GM21528 (cell line): Measurements from ENCODE around the gene KCNH1.

Experiments used
- ATAC-seq: cut with Tn5 transposase; IDR thresholded peaks from one replicate; pipeline ENCODE4 v1.9.1; 2021; ENCODE audit warnings: mild to moderate bottlenecking, moderate library complexity; ENCODE audit not compliant: unreplicated experiment, low FRiP score

The KCNH1 gene

DNA sequence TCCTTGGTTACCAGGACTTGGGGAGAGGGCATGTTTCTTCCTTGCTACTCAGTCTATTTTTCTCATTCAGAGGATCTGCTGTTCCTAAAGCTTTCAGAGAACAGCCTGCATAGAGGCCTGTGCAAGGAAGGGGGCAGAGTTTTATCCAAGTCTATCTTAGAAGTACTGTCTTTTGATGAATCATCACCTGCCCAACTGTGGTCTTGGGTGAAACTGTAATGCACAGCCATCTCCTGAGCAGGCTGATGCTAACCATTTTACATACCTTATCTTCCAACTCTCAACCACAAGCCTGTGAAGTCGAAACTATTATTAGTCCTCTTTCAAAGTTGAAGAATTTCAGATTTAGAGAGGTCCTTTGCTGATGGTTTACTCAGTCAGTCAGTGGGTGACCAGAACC lies 437.2 kb downstream of the KCNH1 start:
- ATAC-seq: peak; percentile 96

GRCh38 chr1:210695026-210695425 lies 438.9 kb downstream of the KCNH1 start:
- no peak for ATAC-seq

GRCh38 chr1:210692796-210693195 lies 441.2 kb downstream of the KCNH1 start:
- ATAC-seq: no peak

DNA sequence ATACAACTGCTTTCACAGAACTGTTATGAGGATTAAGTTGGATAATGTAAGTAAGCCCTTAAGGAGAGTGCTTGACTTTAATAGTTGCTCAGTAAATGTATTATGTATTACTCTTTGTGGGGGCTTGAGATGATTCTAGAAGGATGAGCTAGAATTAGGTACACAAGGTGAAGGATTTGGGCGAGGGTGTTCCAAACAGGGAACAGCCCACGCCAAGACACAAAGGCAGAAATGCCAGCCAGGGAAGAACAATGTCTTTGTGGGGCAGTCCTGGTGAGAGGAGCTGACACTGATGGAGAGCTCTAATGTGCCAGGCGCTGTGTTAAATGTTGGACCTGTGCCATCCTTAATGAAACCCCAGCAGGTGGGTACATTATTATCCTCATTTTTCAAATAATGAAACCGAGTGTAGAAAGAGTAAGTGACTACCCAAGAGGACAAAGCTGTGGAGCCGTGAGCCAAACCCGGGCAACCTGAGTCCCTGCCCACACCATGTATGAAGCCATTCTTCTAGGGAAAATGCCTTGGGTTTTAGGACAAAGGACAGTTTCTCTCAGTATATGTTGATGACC lies 442.8 kb downstream of the KCNH1 start:
- ATAC-seq: no peak

GRCh38 chr1:210690236-210690635 lies 443.7 kb downstream of the KCNH1 start:
- ATAC-seq: no peak

DNA sequence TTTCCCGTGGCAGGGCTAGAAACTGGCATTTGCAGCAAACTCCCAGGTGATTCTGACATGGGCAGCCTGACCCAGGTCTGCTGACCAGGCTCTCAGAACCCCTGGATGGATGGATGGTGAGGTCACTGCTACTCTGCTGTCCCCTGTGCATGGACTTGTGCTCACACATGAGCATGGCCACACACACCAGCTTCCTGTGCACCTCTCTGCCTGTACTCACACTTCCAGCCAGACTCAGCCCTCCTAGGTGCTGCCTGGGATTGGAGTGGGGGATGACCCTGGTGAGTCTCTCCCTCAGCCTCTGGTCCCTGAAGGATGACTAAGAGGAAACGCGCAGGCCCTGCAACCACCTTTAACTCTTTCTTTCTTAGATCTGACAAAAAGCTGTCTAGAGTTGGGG lies 444.1 kb downstream of the KCNH1 start:
- ATAC-seq: no peak

DNA sequence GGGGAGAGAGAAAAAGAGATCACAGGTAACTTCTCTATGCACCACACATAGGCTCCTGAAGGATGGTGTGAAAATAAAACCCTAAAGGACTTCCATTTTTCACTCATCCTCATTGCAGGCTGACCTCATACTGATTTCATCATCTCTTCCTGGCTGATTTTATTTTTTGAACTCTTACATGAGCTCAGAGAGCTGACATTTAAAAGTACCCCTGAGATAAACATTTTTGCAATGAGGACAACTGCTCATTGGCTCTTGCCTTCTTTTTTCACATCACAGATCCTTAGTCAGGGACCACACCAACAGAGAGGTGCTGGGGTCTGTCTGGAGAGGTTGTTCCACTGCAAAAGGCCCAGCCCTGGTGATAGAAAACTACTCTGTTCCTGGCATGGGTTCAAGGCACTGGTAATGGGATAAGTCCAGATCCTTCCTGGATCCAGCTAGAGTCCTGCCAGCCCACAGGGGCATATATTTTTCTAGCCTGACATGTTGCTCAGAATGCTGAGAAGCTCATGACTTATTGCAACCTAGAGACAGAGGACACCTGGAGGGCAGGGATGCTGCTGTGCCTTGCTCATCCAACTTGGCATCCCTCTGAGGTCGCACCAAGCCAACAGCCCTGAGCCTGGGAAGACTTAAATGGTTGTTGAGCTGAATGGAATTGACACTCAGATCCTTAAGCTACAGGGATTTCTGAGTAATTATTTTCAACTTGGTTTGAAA lies 445.3 kb downstream of the KCNH1 start:
- no peak for ATAC-seq

GRCh38 chr1:210687582-210688279 lies 446.2 kb downstream of the KCNH1 start:
- no peak for ATAC-seq

DNA sequence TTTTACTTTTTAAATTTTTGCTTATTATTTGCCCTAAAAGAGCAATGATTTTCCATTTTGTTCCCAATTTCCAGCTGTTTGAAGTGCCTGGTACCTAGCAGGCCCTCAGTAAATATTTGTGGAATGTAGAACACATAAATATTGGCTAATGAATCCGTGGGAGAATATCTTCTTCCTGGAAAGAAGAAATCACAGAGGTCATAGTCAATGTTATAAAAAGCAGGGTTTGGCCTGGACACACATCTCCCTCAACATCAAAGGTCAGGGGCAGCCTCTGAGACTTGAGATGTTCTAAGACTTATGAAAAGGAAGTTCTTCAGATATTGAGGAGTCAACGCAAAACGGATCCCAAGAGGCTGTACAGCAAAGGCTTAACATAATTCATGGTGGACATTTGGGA lies 447.1 kb downstream of the KCNH1 start:
- no peak for ATAC-seq

GRCh38 chr1:210685295-210685650 lies 448.7 kb downstream of the KCNH1 start:
- no peak for ATAC-seq

- ATAC-seq: peak; percentile 70
These were observed 449.3 kb downstream of the KCNH1 start for GRCh38 chr1:210684466-210685294.

DNA sequence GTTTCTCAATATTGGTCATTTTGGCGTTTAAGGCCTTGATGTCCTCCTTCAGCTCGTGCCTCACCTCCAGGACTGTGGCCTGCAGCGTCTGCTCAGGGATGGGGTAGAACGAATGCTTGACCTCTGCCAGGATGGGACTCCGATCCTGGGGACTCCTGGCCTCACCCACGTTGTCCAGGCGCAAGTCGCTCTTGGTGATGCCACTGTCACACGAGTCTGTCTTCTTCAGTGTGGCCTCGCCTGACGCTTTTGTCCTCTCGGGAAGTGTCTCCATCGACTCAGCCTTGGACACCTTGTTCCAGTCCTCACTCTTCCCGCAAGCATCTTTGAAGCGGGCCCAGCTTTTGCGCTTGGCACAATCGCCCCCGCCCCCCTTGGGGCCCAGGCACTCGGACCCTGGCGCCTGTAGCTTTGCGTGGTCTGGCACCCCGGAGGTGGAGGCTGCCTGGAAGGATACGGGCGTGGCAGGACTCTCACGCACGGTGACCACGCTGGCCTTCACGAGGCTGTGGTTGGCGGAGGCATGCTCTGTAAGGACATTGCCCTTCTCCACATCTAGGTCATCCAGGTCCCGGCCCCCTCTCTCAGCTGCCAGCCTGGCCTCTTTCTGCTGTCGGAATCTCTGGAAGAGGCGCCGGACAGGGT lies 450.4 kb downstream of the KCNH1 start:
- ATAC-seq: no peak

DNA sequence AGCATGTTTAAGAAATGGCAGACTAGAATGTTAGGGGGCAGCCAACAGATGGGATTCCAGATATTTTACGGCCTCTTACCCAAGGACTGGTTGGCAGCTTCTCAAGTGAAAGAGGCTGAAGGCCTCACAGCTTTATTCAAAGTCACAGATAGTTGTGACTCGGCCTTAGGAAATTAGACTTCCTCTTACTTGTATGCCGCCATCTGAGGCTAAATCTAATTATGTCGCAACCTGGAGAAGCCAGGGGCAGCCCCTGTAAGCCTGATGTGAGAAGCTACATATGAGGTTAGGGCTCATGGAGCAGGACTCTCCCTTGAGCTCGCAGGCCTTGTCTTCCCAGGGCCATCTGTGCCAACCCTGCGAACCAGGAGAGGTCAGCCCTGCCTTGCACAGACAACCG lies 452.8 kb downstream of the KCNH1 start:
- no peak for ATAC-seq

- no peak for ATAC-seq
These were observed 455.6 kb downstream of the KCNH1 start for GRCh38 chr1:210678306-210678705.

- ATAC-seq: no peak
These were observed 456.4 kb downstream of the KCNH1 start for GRCh38 chr1:210677533-210677932.

GRCh38 chr1:210676539-210676938 lies 457.4 kb downstream of the KCNH1 start:
- ATAC-seq: no peak

DNA sequence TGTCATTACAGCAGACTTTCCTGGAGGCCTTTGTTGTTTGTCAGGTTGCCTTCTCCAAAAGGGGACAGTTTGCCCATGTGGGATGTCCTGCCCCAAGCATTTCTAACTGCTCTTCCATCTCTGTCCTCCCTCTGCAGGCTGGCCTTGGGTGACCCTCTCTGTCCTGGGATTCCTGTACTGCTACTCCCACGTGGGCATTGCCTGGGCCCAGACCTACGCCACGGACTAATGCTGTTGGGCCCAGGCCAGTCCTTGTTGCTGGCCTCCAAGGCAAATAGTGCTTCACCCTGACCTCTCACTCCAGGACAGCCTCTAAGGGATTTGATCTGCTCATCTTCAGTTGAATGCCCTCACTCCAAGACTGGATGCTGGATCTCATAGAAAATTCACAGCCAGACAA lies 459.8 kb downstream of the KCNH1 start:
- ATAC-seq: no peak

GRCh38 chr1:210669951-210670350 lies 464.0 kb downstream of the KCNH1 start:
- no peak for ATAC-seq

GRCh38 chr1:210663730-210664573 lies 470.0 kb downstream of the KCNH1 start:
- ATAC-seq: no peak
